Esophagus muscularis mucosa (tissue), 3 donors: ENCODE measurements around the gene BPIFB6.

Source experiments
- POLR2AphosphoS5 ChIP-seq, 2 donors: sonication (generic); formaldehyde crosslinking; IDR thresholded peaks; one replicate each; pipeline ENCODE4 v1.6.1; 2017; ENCODE audit warnings: antibody characterized with exemption in 2 of 2
- TF ChIP-seq, protein P1 (sequence below), 3 experiments: fragments of 200-600 bp in 2 of 3; fragments of 450-650 bp in 1 of 3; sonication (generic) in 2 of 3; IDR thresholded peaks; one replicate each; pipeline ENCODE4 v1.5.1; 2017 to 2019; ENCODE audit warnings: antibody characterized with exemption in 3 of 3, mild to moderate bottlenecking in 2 of 3, moderate library complexity in 1 of 3

DNA sequence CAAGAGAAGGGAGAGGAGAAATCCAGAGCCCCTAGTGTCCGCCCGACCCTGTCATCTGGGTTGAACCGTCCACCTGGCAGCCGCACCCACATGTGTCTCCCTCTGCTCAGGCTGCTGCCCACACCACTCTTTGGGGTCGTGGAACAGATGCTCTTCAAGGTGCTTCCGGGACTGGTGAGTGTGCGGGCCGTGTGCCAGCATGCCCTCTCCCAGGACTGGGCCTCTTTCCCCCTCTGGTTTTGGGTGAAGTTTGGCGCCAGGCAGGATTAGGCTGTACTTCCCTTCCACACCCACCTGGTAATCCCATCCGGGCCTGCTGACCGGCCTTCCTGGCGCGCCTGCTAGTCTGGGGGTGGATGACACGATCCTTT is 30.2 kb downstream of the BPIFB6 start:
- TF ChIP-seq, protein P1, sequence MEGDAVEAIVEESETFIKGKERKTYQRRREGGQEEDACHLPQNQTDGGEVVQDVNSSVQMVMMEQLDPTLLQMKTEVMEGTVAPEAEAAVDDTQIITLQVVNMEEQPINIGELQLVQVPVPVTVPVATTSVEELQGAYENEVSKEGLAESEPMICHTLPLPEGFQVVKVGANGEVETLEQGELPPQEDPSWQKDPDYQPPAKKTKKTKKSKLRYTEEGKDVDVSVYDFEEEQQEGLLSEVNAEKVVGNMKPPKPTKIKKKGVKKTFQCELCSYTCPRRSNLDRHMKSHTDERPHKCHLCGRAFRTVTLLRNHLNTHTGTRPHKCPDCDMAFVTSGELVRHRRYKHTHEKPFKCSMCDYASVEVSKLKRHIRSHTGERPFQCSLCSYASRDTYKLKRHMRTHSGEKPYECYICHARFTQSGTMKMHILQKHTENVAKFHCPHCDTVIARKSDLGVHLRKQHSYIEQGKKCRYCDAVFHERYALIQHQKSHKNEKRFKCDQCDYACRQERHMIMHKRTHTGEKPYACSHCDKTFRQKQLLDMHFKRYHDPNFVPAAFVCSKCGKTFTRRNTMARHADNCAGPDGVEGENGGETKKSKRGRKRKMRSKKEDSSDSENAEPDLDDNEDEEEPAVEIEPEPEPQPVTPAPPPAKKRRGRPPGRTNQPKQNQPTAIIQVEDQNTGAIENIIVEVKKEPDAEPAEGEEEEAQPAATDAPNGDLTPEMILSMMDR (IDR thresholded peaks at IDR 0.05): no peak
- TF ChIP-seq POLR2AphosphoS5 (IDR thresholded peaks at IDR 0.05): no peak
